Glutamatergic neuron (in vitro differentiated cells): ENCODE measurements around the gene ZNF844. TPM values are rescaled to one million over a fixed set of nuclear protein-coding genes. Genes with fewer than 3 reads are reported as not detected.

Experiments
- DNase-seq: peaks from one replicate; pipeline ENCODE4 v3.0.0; 2022
- H3K27ac Mint-ChIP-seq: one replicate; pipeline ENCODE4 v1.8.0; 2020; ENCODE audit warnings: mild to moderate bottlenecking, mixed read lengths, inconsistent platforms; ENCODE audit not compliant: unreplicated experiment
- H3K27me3 Mint-ChIP-seq: one replicate; pipeline ENCODE4 v1.8.0; 2020; ENCODE audit warnings: mild to moderate bottlenecking, moderate library complexity, mixed read lengths, inconsistent platforms; ENCODE audit not compliant: unreplicated experiment
- H3K36me3 Mint-ChIP-seq: one replicate; pipeline ENCODE4 v1.8.0; 2020; ENCODE audit warnings: mild to moderate bottlenecking, mixed read lengths, inconsistent platforms; ENCODE audit not compliant: unreplicated experiment
- H3K4me1 Mint-ChIP-seq: one replicate; pipeline ENCODE4 v1.8.0; 2020; ENCODE audit warnings: mild to moderate bottlenecking, low read depth, mixed read lengths, inconsistent platforms; ENCODE audit not compliant: unreplicated experiment
- H3K4me3 Mint-ChIP-seq: one replicate; pipeline ENCODE4 v1.8.0; 2020; ENCODE audit warnings: mild to moderate bottlenecking, mixed read lengths, inconsistent platforms; ENCODE audit not compliant: unreplicated experiment
- H3K9me3 Mint-ChIP-seq: one replicate; pipeline ENCODE4 v1.8.0; 2020; ENCODE audit warnings: mild to moderate bottlenecking, moderate library complexity, mixed read lengths, inconsistent platforms; ENCODE audit not compliant: unreplicated experiment
- total RNA-seq: library from RNA; stranded (reverse); fragmentation: NEBNext Ultra II Directional; extraction: Animal tissue kit (Norgen Biotek cat#: 25700); gene quantifications from one replicate; pipeline ENCODE4 v1.2.1, GENCODE V29; 2021; ENCODE audit not compliant: unreplicated experiment
- TF ChIP-seq, protein P1 (sequence below): fragments of 200-600 bp; sonication (generic); IDR thresholded peaks from one replicate; pipeline ENCODE4 v1.5.0; 2021; ENCODE audit not compliant: partially characterized antibody, unreplicated experiment

The ZNF844 gene
- total RNA-seq, 1 donor from 2014 or later, result 22.2 TPM

DNA sequence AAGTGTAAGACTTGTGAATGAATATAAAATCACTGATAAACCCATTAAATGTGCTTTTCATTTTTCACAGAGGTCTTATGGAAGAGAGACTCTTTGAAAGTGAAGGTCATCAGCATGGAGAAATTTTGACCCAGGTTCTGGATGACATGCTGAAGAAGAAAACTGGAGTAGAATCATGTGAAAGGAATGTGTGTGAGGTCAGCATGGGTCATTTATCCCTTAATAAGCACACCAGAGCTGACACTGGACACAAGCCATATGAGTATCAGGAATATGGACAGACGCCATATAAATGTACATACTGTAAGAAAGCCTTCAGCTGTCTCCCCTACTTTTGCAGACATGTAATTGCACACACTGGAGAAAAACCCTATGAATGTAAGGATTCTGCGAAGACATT lies 46.6 kb downstream of the ZNF844 start:
- Mint-ChIP-seq H3K27me3 (no peaks in the 10 kb centered on the region), H3K4me3 (no peak overlapping the region), H3K27ac (no peak overlapping the region), H3K4me1 (no peaks in the 10 kb centered on the region), H3K36me3 (peaks cover 23% of the 10 kb centered on the region), H3K9me3 (no peaks in the 10 kb centered on the region)
- DNase-seq, result no peak
- TF ChIP-seq, protein P1, sequence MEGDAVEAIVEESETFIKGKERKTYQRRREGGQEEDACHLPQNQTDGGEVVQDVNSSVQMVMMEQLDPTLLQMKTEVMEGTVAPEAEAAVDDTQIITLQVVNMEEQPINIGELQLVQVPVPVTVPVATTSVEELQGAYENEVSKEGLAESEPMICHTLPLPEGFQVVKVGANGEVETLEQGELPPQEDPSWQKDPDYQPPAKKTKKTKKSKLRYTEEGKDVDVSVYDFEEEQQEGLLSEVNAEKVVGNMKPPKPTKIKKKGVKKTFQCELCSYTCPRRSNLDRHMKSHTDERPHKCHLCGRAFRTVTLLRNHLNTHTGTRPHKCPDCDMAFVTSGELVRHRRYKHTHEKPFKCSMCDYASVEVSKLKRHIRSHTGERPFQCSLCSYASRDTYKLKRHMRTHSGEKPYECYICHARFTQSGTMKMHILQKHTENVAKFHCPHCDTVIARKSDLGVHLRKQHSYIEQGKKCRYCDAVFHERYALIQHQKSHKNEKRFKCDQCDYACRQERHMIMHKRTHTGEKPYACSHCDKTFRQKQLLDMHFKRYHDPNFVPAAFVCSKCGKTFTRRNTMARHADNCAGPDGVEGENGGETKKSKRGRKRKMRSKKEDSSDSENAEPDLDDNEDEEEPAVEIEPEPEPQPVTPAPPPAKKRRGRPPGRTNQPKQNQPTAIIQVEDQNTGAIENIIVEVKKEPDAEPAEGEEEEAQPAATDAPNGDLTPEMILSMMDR, result no peak

DNA sequence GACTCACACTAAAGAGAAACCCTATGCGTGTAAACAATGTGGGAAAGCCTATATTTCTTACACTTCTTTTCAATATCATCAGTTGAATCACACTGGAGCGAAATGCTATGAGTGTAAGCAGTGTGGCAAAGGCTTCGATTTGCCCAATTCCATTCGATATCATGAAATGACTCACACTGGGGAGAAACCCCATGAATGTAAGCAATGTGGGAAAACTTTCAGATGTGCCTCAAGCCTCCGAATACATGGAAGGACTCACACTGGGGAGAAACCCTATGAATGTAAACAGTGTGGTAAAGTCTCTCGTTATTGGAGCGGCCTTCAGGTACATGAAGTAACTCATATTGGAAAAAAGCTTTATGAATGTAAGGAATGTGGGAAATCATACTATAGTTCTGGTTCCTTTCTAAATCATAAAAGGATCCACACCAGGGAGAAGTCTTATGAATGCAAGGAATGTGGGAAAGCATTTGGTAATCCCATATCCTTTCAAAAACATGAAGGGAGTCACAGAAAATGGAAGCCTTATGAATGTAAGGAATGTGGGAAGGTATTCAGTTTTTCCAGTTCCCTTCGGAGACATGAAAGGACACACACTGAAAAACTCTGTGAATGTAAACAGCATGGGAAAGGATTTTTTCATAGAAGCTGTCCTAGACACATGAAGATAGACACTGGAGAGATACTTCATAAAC lies 47.6 kb downstream of the ZNF844 start:
- H3K4me3 Mint-ChIP-seq, result no peak overlapping the region
- DNase-seq, result no peak
- TF ChIP-seq, protein P1, result no peak
- H3K27me3 Mint-ChIP-seq, result no peaks in the 10 kb centered on the region
- H3K36me3 Mint-ChIP-seq, result peaks cover 26% of the 10 kb centered on the region
- H3K4me1 Mint-ChIP-seq, result no peaks in the 10 kb centered on the region
- no peak overlapping the region for H3K27ac Mint-ChIP-seq
- no peaks in the 10 kb centered on the region for H3K9me3 Mint-ChIP-seq

DNA sequence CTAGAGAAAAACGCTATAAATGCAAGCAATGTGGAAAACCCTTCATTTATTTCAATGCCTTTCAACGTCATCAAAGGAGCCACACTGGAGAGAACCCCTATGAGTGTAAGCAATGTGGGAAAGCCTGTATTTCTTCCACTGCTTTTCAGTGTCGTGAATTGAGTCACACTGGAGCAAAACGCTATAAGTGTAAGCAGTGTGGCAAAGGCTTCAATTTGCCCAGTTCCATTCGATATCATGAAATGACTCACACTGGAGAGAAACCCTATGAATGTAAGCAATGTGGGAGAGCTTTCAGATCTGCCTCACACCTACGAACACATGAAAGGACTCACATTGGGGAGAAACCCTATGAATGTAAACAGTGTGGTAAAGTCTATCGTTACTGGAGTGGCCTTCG lies 48.2 kb downstream of the ZNF844 start:
- no peak for DNase-seq
- TF ChIP-seq, protein P1, result no peak
- Mint-ChIP-seq H3K9me3 (no peaks in the 10 kb centered on the region), H3K36me3 (peaks cover 26% of the 10 kb centered on the region), H3K27ac (no peak overlapping the region), H3K27me3 (no peaks in the 10 kb centered on the region), H3K4me3 (no peak overlapping the region), H3K4me1 (no peaks in the 10 kb centered on the region)

DNA sequence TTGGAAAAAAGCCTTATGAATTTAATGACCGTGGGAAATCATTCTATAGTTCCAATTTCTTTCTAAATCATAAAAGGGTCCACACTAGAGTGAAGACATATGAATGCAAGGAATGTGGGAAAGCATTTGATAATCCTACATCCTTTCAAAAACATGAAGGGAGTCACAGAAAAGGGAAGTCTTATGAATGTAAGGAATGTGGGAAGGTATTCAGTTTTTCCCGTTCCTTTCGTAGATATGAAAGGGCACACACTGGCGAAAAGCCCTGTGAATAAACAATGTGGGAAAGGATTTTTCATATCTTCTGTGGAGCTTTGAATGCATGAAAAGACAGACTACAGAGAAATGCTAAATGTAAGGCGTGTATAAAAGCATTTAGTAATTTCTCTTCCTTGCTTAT lies 48.6 kb downstream of the ZNF844 start:
- no peaks in the 10 kb centered on the region for H3K27me3 Mint-ChIP-seq
- H3K36me3 Mint-ChIP-seq, result peaks cover 26% of the 10 kb centered on the region
- no peak overlapping the region for H3K4me3 Mint-ChIP-seq
- H3K9me3 Mint-ChIP-seq, result no peaks in the 10 kb centered on the region
- H3K4me1 Mint-ChIP-seq, result no peaks in the 10 kb centered on the region
- TF ChIP-seq, protein P1, result no peak
- H3K27ac Mint-ChIP-seq, result no peak overlapping the region
- no peak for DNase-seq

DNA sequence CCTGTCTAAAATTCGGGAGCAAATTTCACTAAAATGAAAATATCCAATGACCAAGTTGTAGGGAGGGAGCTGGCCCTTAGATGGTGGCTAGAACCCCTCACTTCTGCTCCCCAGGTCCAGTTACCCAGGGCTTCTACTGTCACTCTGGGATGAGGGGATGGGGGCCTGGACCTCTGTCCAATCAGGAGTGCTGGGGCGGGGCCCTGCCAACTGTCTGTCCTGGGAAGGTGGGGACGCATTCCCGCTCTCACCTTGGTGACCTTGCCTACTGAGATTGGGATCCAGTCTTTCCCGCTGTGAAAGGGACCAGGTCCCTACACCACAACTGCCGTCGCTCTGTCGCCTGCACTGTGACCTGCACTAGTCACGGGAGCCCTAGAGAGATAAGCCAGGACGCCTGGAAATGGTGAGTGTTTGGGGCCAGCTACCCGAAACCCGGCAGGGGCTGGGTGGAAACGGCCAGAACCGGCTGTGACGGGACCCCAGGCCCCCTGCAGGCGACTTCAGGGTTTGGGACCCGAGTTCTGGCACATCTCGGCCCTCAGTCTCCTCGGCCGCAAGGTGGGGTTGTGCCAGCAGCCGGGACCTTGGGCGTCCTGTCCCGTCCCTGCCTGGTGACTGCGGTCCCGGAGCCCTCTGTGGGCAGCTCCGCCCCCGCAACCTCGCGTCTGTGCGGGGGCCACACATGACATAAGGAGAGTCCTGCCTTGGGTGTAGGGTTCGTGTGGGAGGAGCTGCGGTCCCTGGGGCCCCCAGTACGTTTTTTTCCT lies 52.9 kb downstream of the ZNF844 start:
- Mint-ChIP-seq H3K4me1 (no peaks in the 10 kb centered on the region), H3K4me3 (no peak overlapping the region), H3K27ac (no peak overlapping the region), H3K27me3 (no peaks in the 10 kb centered on the region), H3K9me3 (no peaks in the 10 kb centered on the region), H3K36me3 (peaks cover 17% of the 10 kb centered on the region)
- TF ChIP-seq, protein P1, result no peak
- no peak for DNase-seq
